K562 (cell line): ENCODE results near the gene SDC3. TPM values are rescaled to one million over a fixed set of nuclear protein-coding genes. Genes with fewer than 3 reads are reported as not detected.

ENCODE experiments used
- BACH1 ChIP-seq: fragments of 200-800 bp; sonication (Bioruptor generic); IDR thresholded peaks from 2 replicates; pipeline ENCODE4 v1.6.1; 2016; ENCODE audit warnings: missing genetic modification characterization, missing compliant biosample characterization
- BDP1 ChIP-seq: IDR thresholded peaks from 3 replicates; pipeline ENCODE4 v1.6.1; 2011; ENCODE audit not compliant: insufficient read length, insufficient read depth
- IFI16 ChIP-seq: fragments of 250-450 bp; sonication (Bioruptor Pico); IDR thresholded peaks from 2 replicates; pipeline ENCODE4 v2.1.2; 2022; ENCODE audit warnings: mild to moderate bottlenecking, inconsistent platforms
- KAT2B ChIP-seq: IDR thresholded peaks from one replicate; pipeline ENCODE4 v1.6.1; 2012; ENCODE audit warnings: low read depth, mild to moderate bottlenecking, control low read depth, inconsistent platforms, low read length, moderate library complexity
- KAT7 ChIP-seq: sonication (generic); formaldehyde crosslinking; IDR thresholded peaks from 2 replicates; pipeline ENCODE4 v1.8.0; 2022; ENCODE audit warnings: missing genetic modification reagents, mild to moderate bottlenecking, borderline replicate concordance
- TAF7 ChIP-seq: fragments of 450-650 bp; IDR thresholded peaks from 2 replicates; pipeline ENCODE4 v1.6.1; 2016; ENCODE audit warnings: missing genetic modification characterization, missing compliant biosample characterization
- TBP ChIP-seq: optimal IDR thresholded peaks from 2 replicates; pipeline ENCODE3; 2011; ENCODE audit warnings: low read depth, low read length, improper control_type of control experiment
- THRAP3 ChIP-seq: fragments of 450-650 bp; IDR thresholded peaks from 2 replicates; pipeline ENCODE4 v1.6.1; 2016; ENCODE audit warnings: mild to moderate bottlenecking, inconsistent platforms, borderline replicate concordance
- TRIM28 ChIP-seq: fragments of 450-650 bp; IDR thresholded peaks from 2 replicates; pipeline ENCODE4 v1.6.1; 2017
- ZNF146 ChIP-seq: IDR thresholded peaks from one replicate; pipeline ENCODE4 v1.6.1; 2018; ENCODE audit warnings: missing compliant biosample characterization; ENCODE audit not compliant: unreplicated experiment
- ZNF316 ChIP-seq: fragments of 450-650 bp; IDR thresholded peaks from 2 replicates; pipeline ENCODE4 v1.6.1; 2016
- ZNF551 ChIP-seq: fragments of 250-450 bp; sonication (Bioruptor Pico); IDR thresholded peaks from 2 replicates; pipeline ENCODE4 v1.5.0; 2021; ENCODE audit warnings: mild to moderate bottlenecking, moderate library complexity
- ZNF707 ChIP-seq: fragments of 250-450 bp; sonication (Bioruptor Pico); conservative IDR thresholded peaks from 2 replicates; pipeline ENCODE4 v1.8.0; 2022; ENCODE audit warnings: inconsistent platforms, mild to moderate bottlenecking, moderate library complexity
- ZNF766 ChIP-seq: fragments of 200-800 bp; sonication (Bioruptor generic); conservative IDR thresholded peaks from 2 replicates; pipeline ENCODE4 v1.6.1; 2016; ENCODE audit warnings: missing genetic modification characterization, missing compliant biosample characterization
- polyA plus RNA-seq, 8 experiments: library from polyadenylated mRNA; depleted of rRNA in 4 of 8; stranded (reverse) in 5 of 8; unstranded in 3 of 8; fragments of >200 nt; fragmentation: Nextera tagmentation in 2 of 8; fragmentation: Illumina TruSeq in 1 of 8; extraction: Ambion mirVana in 2 of 8; extraction: Trizol in 1 of 8; gene quantifications; 2 replicates each; pipeline versions ENCODE4 v1.2.1 to v1.2.3, GENCODE V29; 2011 to 2014; ENCODE audit warnings: inconsistent platforms in 1 of 8, missing spikeins in 1 of 8
- total RNA-seq, 7 experiments: library from RNA; depleted of rRNA in 6 of 7; stranded (reverse); fragments of >200 nt in 6 of 7; fragmentation: Illumina TruSeq in 2 of 7; extraction: Trizol in 2 of 7; gene quantifications; 2 replicates each; pipeline versions ENCODE4 v1.2.1 to v1.2.3, GENCODE V29; 2011 to 2021; ENCODE audit warnings: low replicate concordance in 1 of 7
- TF ChIP-seq, protein P1 (sequence below): fragments of 450-650 bp; IDR thresholded peaks from one replicate; pipeline ENCODE4 v1.6.1; 2018; ENCODE audit warnings: mild to moderate bottlenecking, moderate library complexity; ENCODE audit not compliant: partially characterized antibody
- TF ChIP-seq, protein P2 (sequence below): fragments of 450-650 bp; formaldehyde crosslinking; conservative IDR thresholded peaks from 2 replicates; pipeline ENCODE4 v1.4.0; 2022; ENCODE audit warnings: mild to moderate bottlenecking, missing genetic modification characterization
- TF ChIP-seq, protein P3 (sequence below): fragments of 250-450 bp; sonication (Bioruptor Pico); IDR thresholded peaks from 2 replicates; pipeline ENCODE4 v1.4.0; 2020; ENCODE audit warnings: mild to moderate bottlenecking, moderate library complexity
- TF ChIP-seq, protein P4 (sequence below), 2 experiments: fragments of 200-800 bp in 1 of 2; sonication (Bioruptor generic) in 1 of 2; sonication (generic) in 1 of 2; formaldehyde crosslinking in 1 of 2; IDR thresholded peaks in 1 of 2; conservative IDR thresholded peaks in 1 of 2; 2 replicates each; pipeline versions ENCODE4 v1.5.0 to v1.6.1; 2016 to 2020; ENCODE audit warnings: missing compliant biosample characterization in 1 of 2, missing genetic modification characterization in 1 of 2, missing genetic modification reagents in 1 of 2
- TF ChIP-seq, protein P5 (sequence below): fragments of 250-450 bp; sonication (Bioruptor Pico); IDR thresholded peaks from 2 replicates; pipeline ENCODE4 v1.8.0; 2022; ENCODE audit warnings: moderate library complexity, mild to moderate bottlenecking, inconsistent platforms

SDC3 gene
- total and polyA plus RNA-seq, 9 of the 15 experiments (the other 6 are each of a cell fraction or from before 2014, with no cell fraction given) = 0.38 to 44.1 (median 12.1) TPM

DNA sequence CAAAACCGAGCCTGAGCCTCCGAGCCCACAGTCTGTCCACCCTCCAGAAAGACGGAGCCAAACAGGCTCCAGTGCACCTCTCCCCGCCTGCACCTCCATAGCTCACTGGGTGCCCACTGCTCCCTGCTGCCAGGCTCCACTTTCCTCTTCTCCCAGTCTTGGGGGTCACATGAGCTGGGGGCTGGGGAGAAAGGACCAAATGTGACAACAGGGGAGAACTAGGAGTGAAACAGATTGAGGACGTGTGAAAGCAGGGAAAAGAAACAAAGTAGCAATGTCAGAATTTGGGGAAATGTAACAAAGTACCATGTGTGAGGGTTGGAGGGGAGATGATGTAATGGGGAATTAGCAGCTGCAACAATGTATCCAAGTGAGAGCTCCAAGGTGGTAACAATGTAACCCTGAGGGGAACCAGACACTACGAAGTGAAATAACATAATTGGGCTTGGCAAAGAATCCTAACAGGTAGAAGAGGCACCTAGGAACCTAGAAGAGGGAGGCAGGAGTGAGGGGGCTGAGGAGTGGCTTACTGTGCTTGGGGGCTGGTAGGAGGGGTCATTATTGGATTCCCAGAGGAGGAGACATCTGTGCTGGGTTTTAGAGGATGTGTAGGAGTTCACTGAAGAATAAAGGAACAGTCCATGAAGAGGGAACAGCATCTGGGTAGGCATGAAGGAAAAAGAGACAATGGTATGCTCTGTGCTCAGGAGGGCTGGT lies 12.5 kb downstream of the SDC3 start (continued):
- TF ChIP-seq, protein P1, sequence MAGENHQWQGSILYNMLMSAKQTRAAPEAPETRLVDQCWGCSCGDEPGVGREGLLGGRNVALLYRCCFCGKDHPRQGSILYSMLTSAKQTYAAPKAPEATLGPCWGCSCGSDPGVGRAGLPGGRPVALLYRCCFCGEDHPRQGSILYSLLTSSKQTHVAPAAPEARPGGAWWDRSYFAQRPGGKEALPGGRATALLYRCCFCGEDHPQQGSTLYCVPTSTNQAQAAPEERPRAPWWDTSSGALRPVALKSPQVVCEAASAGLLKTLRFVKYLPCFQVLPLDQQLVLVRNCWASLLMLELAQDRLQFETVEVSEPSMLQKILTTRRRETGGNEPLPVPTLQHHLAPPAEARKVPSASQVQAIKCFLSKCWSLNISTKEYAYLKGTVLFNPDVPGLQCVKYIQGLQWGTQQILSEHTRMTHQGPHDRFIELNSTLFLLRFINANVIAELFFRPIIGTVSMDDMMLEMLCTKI = no peak
- TF ChIP-seq IFI16 = peak; percentile 19; the same call in 1 of the 2 replicates
- TF ChIP-seq ZNF316 = no peak
- TF ChIP-seq, protein P2, sequence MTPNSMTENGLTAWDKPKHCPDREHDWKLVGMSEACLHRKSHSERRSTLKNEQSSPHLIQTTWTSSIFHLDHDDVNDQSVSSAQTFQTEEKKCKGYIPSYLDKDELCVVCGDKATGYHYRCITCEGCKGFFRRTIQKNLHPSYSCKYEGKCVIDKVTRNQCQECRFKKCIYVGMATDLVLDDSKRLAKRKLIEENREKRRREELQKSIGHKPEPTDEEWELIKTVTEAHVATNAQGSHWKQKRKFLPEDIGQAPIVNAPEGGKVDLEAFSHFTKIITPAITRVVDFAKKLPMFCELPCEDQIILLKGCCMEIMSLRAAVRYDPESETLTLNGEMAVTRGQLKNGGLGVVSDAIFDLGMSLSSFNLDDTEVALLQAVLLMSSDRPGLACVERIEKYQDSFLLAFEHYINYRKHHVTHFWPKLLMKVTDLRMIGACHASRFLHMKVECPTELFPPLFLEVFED (CRISPR knock-in tag) = 0 out of 2 replicates have a peak, but pooled peaks have one; percentile 22
- TF ChIP-seq ZNF146 = no peak
- TF ChIP-seq ZNF707 (CRISPR knock-in tag) = no peak
- TF ChIP-seq, protein P3, sequence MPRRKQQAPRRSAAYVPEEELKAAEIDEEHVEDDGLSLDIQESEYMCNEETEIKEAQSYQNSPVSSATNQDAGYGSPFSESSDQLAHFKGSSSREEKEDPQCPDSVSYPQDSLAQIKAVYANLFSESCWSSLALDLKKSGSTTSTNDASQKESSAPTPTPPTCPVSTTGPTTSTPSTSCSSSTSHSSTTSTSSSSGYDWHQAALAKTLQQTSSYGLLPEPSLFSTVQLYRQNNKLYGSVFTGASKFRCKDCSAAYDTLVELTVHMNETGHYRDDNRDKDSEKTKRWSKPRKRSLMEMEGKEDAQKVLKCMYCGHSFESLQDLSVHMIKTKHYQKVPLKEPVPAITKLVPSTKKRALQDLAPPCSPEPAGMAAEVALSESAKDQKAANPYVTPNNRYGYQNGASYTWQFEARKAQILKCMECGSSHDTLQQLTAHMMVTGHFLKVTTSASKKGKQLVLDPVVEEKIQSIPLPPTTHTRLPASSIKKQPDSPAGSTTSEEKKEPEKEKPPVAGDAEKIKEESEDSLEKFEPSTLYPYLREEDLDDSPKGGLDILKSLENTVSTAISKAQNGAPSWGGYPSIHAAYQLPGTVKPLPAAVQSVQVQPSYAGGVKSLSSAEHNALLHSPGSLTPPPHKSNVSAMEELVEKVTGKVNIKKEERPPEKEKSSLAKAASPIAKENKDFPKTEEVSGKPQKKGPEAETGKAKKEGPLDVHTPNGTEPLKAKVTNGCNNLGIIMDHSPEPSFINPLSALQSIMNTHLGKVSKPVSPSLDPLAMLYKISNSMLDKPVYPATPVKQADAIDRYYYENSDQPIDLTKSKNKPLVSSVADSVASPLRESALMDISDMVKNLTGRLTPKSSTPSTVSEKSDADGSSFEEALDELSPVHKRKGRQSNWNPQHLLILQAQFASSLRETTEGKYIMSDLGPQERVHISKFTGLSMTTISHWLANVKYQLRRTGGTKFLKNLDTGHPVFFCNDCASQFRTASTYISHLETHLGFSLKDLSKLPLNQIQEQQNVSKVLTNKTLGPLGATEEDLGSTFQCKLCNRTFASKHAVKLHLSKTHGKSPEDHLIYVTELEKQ (CRISPR knock-in tag) = no peak; the same call in 1 of the 2 replicates
- TF ChIP-seq BDP1 = no peak
- no peak for TF ChIP-seq KAT2B
- no peak for TF ChIP-seq THRAP3
- TF ChIP-seq, protein P4, sequence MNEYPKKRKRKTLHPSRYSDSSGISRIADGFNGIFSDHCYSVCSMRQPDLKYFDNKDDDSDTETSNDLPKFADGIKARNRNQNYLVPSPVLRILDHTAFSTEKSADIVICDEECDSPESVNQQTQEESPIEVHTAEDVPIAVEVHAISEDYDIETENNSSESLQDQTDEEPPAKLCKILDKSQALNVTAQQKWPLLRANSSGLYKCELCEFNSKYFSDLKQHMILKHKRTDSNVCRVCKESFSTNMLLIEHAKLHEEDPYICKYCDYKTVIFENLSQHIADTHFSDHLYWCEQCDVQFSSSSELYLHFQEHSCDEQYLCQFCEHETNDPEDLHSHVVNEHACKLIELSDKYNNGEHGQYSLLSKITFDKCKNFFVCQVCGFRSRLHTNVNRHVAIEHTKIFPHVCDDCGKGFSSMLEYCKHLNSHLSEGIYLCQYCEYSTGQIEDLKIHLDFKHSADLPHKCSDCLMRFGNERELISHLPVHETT (CRISPR knock-in tag; conservative IDR thresholded peaks at IDR 0.05 in 1 of 2, IDR thresholded peaks at IDR 0.05 in 1 of 2) = no peak
- TF ChIP-seq ZNF551 = no peak
- TF ChIP-seq TBP = no peak
- TF ChIP-seq KAT7 (CRISPR knock-in tag) = no peak
- TF ChIP-seq TAF7 = 0 out of 2 replicates have a peak, but pooled peaks have one; percentile 9
- TF ChIP-seq TRIM28 = no peak; the same call in 1 of the 2 replicates
- TF ChIP-seq ZNF766 = no peak
- TF ChIP-seq BACH1 (tag) = peak; percentile 73
- TF ChIP-seq, protein P5, sequence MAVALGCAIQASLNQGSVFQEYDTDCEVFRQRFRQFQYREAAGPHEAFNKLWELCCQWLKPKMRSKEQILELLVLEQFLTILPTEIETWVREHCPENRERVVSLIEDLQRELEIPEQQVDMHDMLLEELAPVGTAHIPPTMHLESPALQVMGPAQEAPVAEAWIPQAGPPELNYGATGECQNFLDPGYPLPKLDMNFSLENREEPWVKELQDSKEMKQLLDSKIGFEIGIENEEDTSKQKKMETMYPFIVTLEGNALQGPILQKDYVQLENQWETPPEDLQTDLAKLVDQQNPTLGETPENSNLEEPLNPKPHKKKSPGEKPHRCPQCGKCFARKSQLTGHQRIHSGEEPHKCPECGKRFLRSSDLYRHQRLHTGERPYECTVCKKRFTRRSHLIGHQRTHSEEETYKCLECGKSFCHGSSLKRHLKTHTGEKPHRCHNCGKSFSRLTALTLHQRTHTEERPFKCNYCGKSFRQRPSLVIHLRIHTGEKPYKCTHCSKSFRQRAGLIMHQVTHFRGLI = no peak
